Brain microvascular endothelial cell (primary cell): Measurements from ENCODE around the gene PVALEF.

Source experiments
- DNase-seq: peaks from one replicate; pipeline ENCODE4 v3.0.0-alpha.2; 2020
- H3K27ac ChIP-seq: fragments of 250-450 bp; sonication (Bioruptor Pico); 2 replicates; pipeline ENCODE4 v1.5.1; 2020; ENCODE audit warnings: mild to moderate bottlenecking, moderate library complexity
- H3K27me3 ChIP-seq: fragments of 250-450 bp; sonication (Bioruptor Pico); replicated peaks from 2 replicates; pipeline ENCODE4 v1.5.1; 2020; ENCODE audit warnings: mild to moderate bottlenecking
- H3K36me3 ChIP-seq: fragments of 250-450 bp; sonication (Bioruptor Pico); replicated peaks from 2 replicates; pipeline ENCODE4 v1.5.1; 2020; ENCODE audit warnings: mild to moderate bottlenecking
- H3K4me3 ChIP-seq: 2 replicates; pipeline ENCODE4 v1.5.1; 2011; ENCODE audit warnings: low read depth, mild to moderate bottlenecking, control low read depth, low read length, moderate library complexity
- CTCF ChIP-seq: IDR thresholded peaks from 2 replicates; pipeline ENCODE4 v1.5.1; 2011; ENCODE audit warnings: low read depth, mild to moderate bottlenecking, moderate library complexity, low read length, control low read depth, inconsistent platforms; ENCODE audit errors: missing control alignments
- in situ Hi-C: cut with HindIII; loops from 2 replicates; pipeline ENCODE4 v1.10.0; 2017; ENCODE audit warnings: low sequenced_read_pairs, low pct_ligation_motif_present

PVALEF gene

GRCh38 chr17:81165246-81166032 is at the start of gene PVALEF:
Gene PVALEF, plus strand, starts transcription at chr17:81165507. Its CDS starts 15,720 bp downstream, at chr17:81181227.
- Histone ChIP-seq H3K27me3 (peaks cover 5% of the 10 kb centered on the region), H3K36me3 (no peaks in the 10 kb centered on the region), H3K27ac (no peak within 1 kb of the TSS), H3K4me3 (no peak within 1 kb of the TSS)
- no peak for TF ChIP-seq CTCF
- in situ Hi-C loops: no loop called here
- no peak for DNase-seq

- no peak for TF ChIP-seq CTCF
- Histone ChIP-seq H3K36me3 (no peaks in the 10 kb centered on the region), H3K27ac (no peak overlapping the region), H3K4me3 (no peak overlapping the region), H3K27me3 (peaks cover 3% of the 10 kb centered on the region)
- no peak for DNase-seq
- in situ Hi-C loops: loop anchor here (25.0 kb wide), 1 partner anchor 104 kb away; no protein-coding TSS in a partner anchor
Observed at GRCh38 chr17:81115749-81116464, 49.4 kb upstream of the PVALEF start.

- peaks cover 10% of the 10 kb centered on the region for H3K27me3 ChIP-seq
- no peaks in the 10 kb centered on the region for H3K36me3 ChIP-seq
- no peak for TF ChIP-seq CTCF
- H3K4me3 ChIP-seq: no peak overlapping the region
- H3K27ac ChIP-seq: no peak overlapping the region
- no peak for DNase-seq
- in situ Hi-C loops: loop anchor here (25.0 kb wide), 1 partner anchor 104 kb away; no protein-coding TSS in a partner anchor
Observed at GRCh38 chr17:81116704-81117103, 48.6 kb upstream of the PVALEF start.

GRCh38 chr17:81117672-81118198 is 47.6 kb upstream of the PVALEF start:
- no peak overlapping the region for H3K4me3 ChIP-seq
- H3K27ac ChIP-seq: no peak overlapping the region
- no peak for DNase-seq
- peaks cover 20% of the 10 kb centered on the region for H3K27me3 ChIP-seq
- in situ Hi-C loops: loop anchor here (25.0 kb wide), 1 partner anchor 105 kb away; no protein-coding TSS in a partner anchor
- TF ChIP-seq CTCF: no peak
- no peaks in the 10 kb centered on the region for H3K36me3 ChIP-seq

- Histone ChIP-seq H3K4me3 (no peak overlapping the region), H3K27me3 (peaks cover 26% of the 10 kb centered on the region), H3K27ac (no peak overlapping the region), H3K36me3 (no peaks in the 10 kb centered on the region)
- DNase-seq: no peak
- in situ Hi-C loops: loop anchor here (25.0 kb wide), 1 partner anchor 106 kb away; no protein-coding TSS in a partner anchor
- TF ChIP-seq CTCF: no peak
Observed at GRCh38 chr17:81118308-81119221, 46.7 kb upstream of the PVALEF start.
